HL-60 (cell line): Measurements from ENCODE around the gene OR52B6.

ENCODE experiments used
- DNase-seq, 2 experiments: peaks; one replicate each; pipeline ENCODE4 v3.0.0-alpha.2; 2010 to 2020; ENCODE audit warnings: low read depth in 1 of 2, low spot score in 1 of 2
- H3K27ac ChIP-seq: fragments of 250-450 bp; sonication (Bioruptor Pico); replicated peaks from 2 replicates; pipeline ENCODE4 v1.5.1; 2020; ENCODE audit warnings: mild to moderate bottlenecking, moderate library complexity
- H3K27me3 ChIP-seq: fragments of 250-450 bp; sonication (Bioruptor Pico); 2 replicates; pipeline ENCODE4 v1.5.1; 2021; ENCODE audit warnings: mild to moderate bottlenecking, moderate library complexity; ENCODE audit not compliant: insufficient read depth, poor library complexity, severe bottlenecking
- H3K4me3 ChIP-seq: replicated peaks from 2 replicates; pipeline ENCODE4 v1.5.1; 2011; ENCODE audit warnings: mild to moderate bottlenecking, control low read depth, low read length; ENCODE audit not compliant: insufficient read depth
- CTCF ChIP-seq: IDR thresholded peaks from one replicate; pipeline ENCODE4 v1.5.1; 2011; ENCODE audit warnings: low read length, control low read depth, inconsistent platforms; ENCODE audit not compliant: insufficient read depth
- GABPA ChIP-seq: IDR thresholded peaks from 2 replicates; pipeline ENCODE4 v1.6.1; 2012; ENCODE audit warnings: low read depth
- POLR2AphosphoS5 ChIP-seq: IDR thresholded peaks from 2 replicates; pipeline ENCODE4 v1.6.1; 2012; ENCODE audit warnings: low read depth
- REST ChIP-seq: IDR thresholded peaks from 2 replicates; pipeline ENCODE4 v1.6.1; 2012; ENCODE audit warnings: low read depth; ENCODE audit not compliant: insufficient replicate concordance
- SPI1 ChIP-seq: IDR thresholded peaks from 2 replicates; pipeline ENCODE4 v1.6.1; 2012; ENCODE audit warnings: low read depth, mild to moderate bottlenecking, borderline replicate concordance

Gene OR52B6

GRCh38 chr11:5618807-5619206 lies 38.1 kb downstream of the OR52B6 start:
- Histone ChIP-seq H3K27me3 (no peaks in the 10 kb centered on the region), H3K4me3 (no peak overlapping the region)
- DNase-seq = no peak

GRCh38 chr11:5620651-5621521 lies 40.2 kb downstream of the OR52B6 start:
- no peak for TF ChIP-seq CTCF
- TF ChIP-seq GABPA = no peak
- TF ChIP-seq SPI1 = no peak
- TF ChIP-seq REST = no peak
- TF ChIP-seq POLR2AphosphoS5 = no peak
- Histone ChIP-seq H3K4me3 (no peak overlapping the region), H3K27ac (no peak overlapping the region), H3K27me3 (no peaks in the 10 kb centered on the region)
- DNase-seq = no peak

More at GRCh38 chr11:5618807-5619206, 38.1 kb downstream of the OR52B6 start:
- TF ChIP-seq SPI1 = no peak
- TF ChIP-seq POLR2AphosphoS5 = no peak
- no peak for TF ChIP-seq REST
- no peak for TF ChIP-seq GABPA
- no peak for TF ChIP-seq CTCF
- no peak overlapping the region for H3K27ac ChIP-seq

- H3K4me3 ChIP-seq = no peak overlapping the region
- no peak for DNase-seq
- no peaks in the 10 kb centered on the region for H3K27me3 ChIP-seq
- H3K27ac ChIP-seq = no peak overlapping the region
- TF ChIP-seq SPI1 (no peak), CTCF (no peak), REST (no peak), GABPA (no peak), POLR2AphosphoS5 (no peak)
Observed at GRCh38 chr11:5621580-5621979, 40.9 kb downstream of the OR52B6 start.
